Astrocyte (in vitro differentiated cells and primary cell): ENCODE results near the gene ADCY4.

ENCODE experiments used
- EZH2 ChIP-seq: IDR thresholded peaks from 2 replicates; pipeline ENCODE4 v1.6.1; 2012; ENCODE audit warnings: mild to moderate bottlenecking, low read length, inconsistent platforms; ENCODE audit not compliant: insufficient read depth
- TF ChIP-seq, protein P1 (sequence below): IDR thresholded peaks from 2 replicates; pipeline ENCODE4 v1.5.1; 2011; ENCODE audit warnings: low read depth, mild to moderate bottlenecking, inconsistent platforms, low read length, moderate library complexity; ENCODE audit not compliant: insufficient read depth

- TF ChIP-seq, protein P1, sequence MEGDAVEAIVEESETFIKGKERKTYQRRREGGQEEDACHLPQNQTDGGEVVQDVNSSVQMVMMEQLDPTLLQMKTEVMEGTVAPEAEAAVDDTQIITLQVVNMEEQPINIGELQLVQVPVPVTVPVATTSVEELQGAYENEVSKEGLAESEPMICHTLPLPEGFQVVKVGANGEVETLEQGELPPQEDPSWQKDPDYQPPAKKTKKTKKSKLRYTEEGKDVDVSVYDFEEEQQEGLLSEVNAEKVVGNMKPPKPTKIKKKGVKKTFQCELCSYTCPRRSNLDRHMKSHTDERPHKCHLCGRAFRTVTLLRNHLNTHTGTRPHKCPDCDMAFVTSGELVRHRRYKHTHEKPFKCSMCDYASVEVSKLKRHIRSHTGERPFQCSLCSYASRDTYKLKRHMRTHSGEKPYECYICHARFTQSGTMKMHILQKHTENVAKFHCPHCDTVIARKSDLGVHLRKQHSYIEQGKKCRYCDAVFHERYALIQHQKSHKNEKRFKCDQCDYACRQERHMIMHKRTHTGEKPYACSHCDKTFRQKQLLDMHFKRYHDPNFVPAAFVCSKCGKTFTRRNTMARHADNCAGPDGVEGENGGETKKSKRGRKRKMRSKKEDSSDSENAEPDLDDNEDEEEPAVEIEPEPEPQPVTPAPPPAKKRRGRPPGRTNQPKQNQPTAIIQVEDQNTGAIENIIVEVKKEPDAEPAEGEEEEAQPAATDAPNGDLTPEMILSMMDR = no peak
- TF ChIP-seq EZH2 = no peak
Observed at GRCh38 chr14:24335461-24336171, 745 bp upstream of the ADCY4 start.
